ENCODE data around the gene ATP7B. TPM values are rescaled to one million over a fixed set of nuclear protein-coding genes. Genes with fewer than 3 reads are reported as not detected.

ATP7B gene
- total RNA-seq, 2 donors from 2014 or later = 4.3 to 6.5 TPM

DNA sequence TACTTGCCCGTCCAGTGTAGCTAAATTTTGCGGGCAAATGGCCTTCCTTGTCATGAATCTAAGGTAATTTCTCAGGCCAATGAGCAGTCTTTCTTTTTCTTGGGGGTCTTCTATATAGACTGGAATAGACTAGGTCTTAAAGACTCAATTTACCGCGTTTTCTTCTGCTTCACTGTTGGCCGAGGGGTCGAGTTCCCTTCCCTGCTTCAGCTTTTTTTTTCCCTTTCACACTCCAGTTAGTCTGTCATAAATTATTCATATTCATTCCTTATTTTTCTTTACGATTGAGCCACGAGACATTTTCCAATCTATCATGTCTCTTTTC lies 1.2 kb upstream of the ATP7B start:
- H3K4me1 ChIP-seq = peaks cover 0 to 22% of the 10 kb centered on the region in 2 donors
- no peaks in the 10 kb centered on the region for H3K27me3 ChIP-seq
- TF ChIP-seq, protein P1, sequence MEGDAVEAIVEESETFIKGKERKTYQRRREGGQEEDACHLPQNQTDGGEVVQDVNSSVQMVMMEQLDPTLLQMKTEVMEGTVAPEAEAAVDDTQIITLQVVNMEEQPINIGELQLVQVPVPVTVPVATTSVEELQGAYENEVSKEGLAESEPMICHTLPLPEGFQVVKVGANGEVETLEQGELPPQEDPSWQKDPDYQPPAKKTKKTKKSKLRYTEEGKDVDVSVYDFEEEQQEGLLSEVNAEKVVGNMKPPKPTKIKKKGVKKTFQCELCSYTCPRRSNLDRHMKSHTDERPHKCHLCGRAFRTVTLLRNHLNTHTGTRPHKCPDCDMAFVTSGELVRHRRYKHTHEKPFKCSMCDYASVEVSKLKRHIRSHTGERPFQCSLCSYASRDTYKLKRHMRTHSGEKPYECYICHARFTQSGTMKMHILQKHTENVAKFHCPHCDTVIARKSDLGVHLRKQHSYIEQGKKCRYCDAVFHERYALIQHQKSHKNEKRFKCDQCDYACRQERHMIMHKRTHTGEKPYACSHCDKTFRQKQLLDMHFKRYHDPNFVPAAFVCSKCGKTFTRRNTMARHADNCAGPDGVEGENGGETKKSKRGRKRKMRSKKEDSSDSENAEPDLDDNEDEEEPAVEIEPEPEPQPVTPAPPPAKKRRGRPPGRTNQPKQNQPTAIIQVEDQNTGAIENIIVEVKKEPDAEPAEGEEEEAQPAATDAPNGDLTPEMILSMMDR (IDR thresholded peaks at IDR 0.05) = no peak
- peak overlapping the region; percentile 44 to 61 for H3K27ac ChIP-seq
- no peaks in the 10 kb centered on the region for H3K36me3 ChIP-seq
- no peak for DNase-seq (ENCODE audit: low spot score)
- no peaks in the 10 kb centered on the region for H3K9me3 ChIP-seq
- H3K4me3 ChIP-seq = peak overlapping the region; percentile 81 to 90

- no peaks in the 10 kb centered on the region for H3K9me3 ChIP-seq
- peak within 1 kb of the TSS; percentile 81 to 89 for H3K27ac ChIP-seq
- TF ChIP-seq, protein P1 (IDR thresholded peaks at IDR 0.05) = no peak
- peaks cover 0 to 22% of the 10 kb centered on the region in 2 donors for H3K4me1 ChIP-seq
- no peaks in the 10 kb centered on the region for H3K36me3 ChIP-seq
- DNase-seq (ENCODE audit: low spot score) = peak; percentile 100
- peak within 1 kb of the TSS; percentile 81 to 90 for H3K4me3 ChIP-seq
- H3K27me3 ChIP-seq = no peaks in the 10 kb centered on the region
Measured at GRCh38 chr13:52011632-52012511, 622 bp upstream of the ATP7B start, which contains the start of gene ALG11. TSS of gene ALG11 (plus strand) at chr13:52012398. CDS start at chr13:52012419, 21 bp downstream.

DNA sequence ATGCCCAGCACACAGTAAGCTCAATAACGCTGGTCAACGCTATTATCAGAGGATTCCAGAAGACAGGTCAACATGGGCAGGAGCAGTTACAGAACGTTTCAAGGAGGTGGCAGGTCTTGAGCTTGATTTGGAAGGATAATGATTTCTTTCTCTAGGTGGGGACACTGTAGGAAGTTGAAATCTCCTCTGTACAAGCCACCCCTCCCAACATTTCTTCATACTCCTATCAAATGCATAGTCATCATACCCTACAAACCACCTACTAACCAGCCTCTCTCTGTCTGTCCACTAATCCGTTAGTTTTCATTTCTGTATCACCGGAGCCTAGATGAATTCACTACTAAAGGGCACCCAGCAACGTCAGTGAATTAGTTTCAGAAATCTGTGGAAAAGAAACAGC lies 1.3 kb downstream of the ATP7B start:
- no peak for DNase-seq (ENCODE audit: low spot score)
- H3K27ac ChIP-seq = no peak overlapping the region
- no peak overlapping the region for H3K4me3 ChIP-seq
- no peaks in the 10 kb centered on the region for H3K36me3 ChIP-seq
- H3K4me1 ChIP-seq = peaks cover 0 to 22% of the 10 kb centered on the region in 2 donors
- TF ChIP-seq, protein P1 (IDR thresholded peaks at IDR 0.05) = no peak
- no peaks in the 10 kb centered on the region for H3K27me3 ChIP-seq
- no peaks in the 10 kb centered on the region for H3K9me3 ChIP-seq

- DNase-seq (ENCODE audit: low spot score) = no peak
- H3K27ac ChIP-seq = no peak overlapping the region
- H3K4me1 ChIP-seq = peaks cover 0 to 11% of the 10 kb centered on the region in 2 donors
- H3K27me3 ChIP-seq = no peaks in the 10 kb centered on the region
- H3K4me3 ChIP-seq = no peak overlapping the region
- TF ChIP-seq, protein P1 (IDR thresholded peaks at IDR 0.05) = no peak
- no peaks in the 10 kb centered on the region for H3K9me3 ChIP-seq
- H3K36me3 ChIP-seq = no peaks in the 10 kb centered on the region
Measured at GRCh38 chr13:52006523-52007245, 4.6 kb downstream of the ATP7B start.

GRCh38 chr13:52005841-52006522 lies 5.3 kb downstream of the ATP7B start:
- Histone ChIP-seq H3K36me3 (no peaks in the 10 kb centered on the region), H3K9me3 (no peaks in the 10 kb centered on the region), H3K4me1 (peaks cover 0 to 10% of the 10 kb centered on the region in 2 donors), H3K27ac (no peak overlapping the region), H3K4me3 (no peak overlapping the region), H3K27me3 (no peaks in the 10 kb centered on the region)
- DNase-seq (ENCODE audit: low spot score) = no peak
- TF ChIP-seq, protein P1 (IDR thresholded peaks at IDR 0.05) = no peak

All from right atrium auricular region (tissue), 2 donors.